ENCODE data around the gene SHISA8. TPM values are rescaled to one million over a fixed set of nuclear protein-coding genes. Genes with fewer than 3 reads are reported as not detected.
"Not testable (repeated sequence)": the region's sequence is repeated elsewhere in the genome, so short reads cannot be mapped to it uniquely, and the experiment has no call there.

The SHISA8 gene
- 1.7 TPM for polyA plus RNA-seq

- Mint-ChIP-seq H3K4me1 (peaks cover 29 to 48% (median 32%) of the 10 kb centered on the region in 3 donors), H3K36me3 (no peaks in the 10 kb centered on the region), H3K9me3 (no peaks in the 10 kb centered on the region), H3K27me3 (peaks cover 19% of the 10 kb centered on the region), H3K4me3 (peak within 1 kb of the TSS; percentile 79 to 92 (median 90)), H3K27ac (peak within 1 kb of the TSS; percentile 91 to 100 (median 97))
Measured at GRCh38 chr22:41915035-41915785, at the start of gene SHISA8. SHISA8 (minus strand) TSS chr22:41915074; CDS start chr22:41914667, 407 bp downstream.

GRCh38 chr22:41964112-41964491 lies 49.2 kb upstream of the SHISA8 start:
- Mint-ChIP-seq H3K4me1 (peaks cover 6 to 12% (median 7%) of the 10 kb centered on the region in 3 donors), H3K4me3 (no peak overlapping the region), H3K27me3 (peaks cover 2% of the 10 kb centered on the region), H3K9me3 (no peaks in the 10 kb centered on the region), H3K27ac (no peak overlapping the region), H3K36me3 (no peaks in the 10 kb centered on the region)

GRCh38 chr22:41963453-41964111 lies 48.7 kb upstream of the SHISA8 start:
- peaks cover 6 to 12% (median 7%) of the 10 kb centered on the region in 3 donors for H3K4me1 Mint-ChIP-seq
- H3K27ac Mint-ChIP-seq = no peak overlapping the region
- no peak overlapping the region for H3K4me3 Mint-ChIP-seq
- no peaks in the 10 kb centered on the region for H3K36me3 Mint-ChIP-seq
- no peaks in the 10 kb centered on the region for H3K27me3 Mint-ChIP-seq
- no peaks in the 10 kb centered on the region for H3K9me3 Mint-ChIP-seq

- H3K27ac Mint-ChIP-seq = peak overlapping the region in 2 of 3 donors; percentile 40 to 93
- H3K4me1 Mint-ChIP-seq = peaks cover 11 to 15% (median 15%) of the 10 kb centered on the region in 3 donors
- no peaks in the 10 kb centered on the region for H3K9me3 Mint-ChIP-seq
- H3K27me3 Mint-ChIP-seq = no peaks in the 10 kb centered on the region
- no peaks in the 10 kb centered on the region for H3K36me3 Mint-ChIP-seq
- H3K4me3 Mint-ChIP-seq = peak overlapping the region in 1 of 4 donors; percentile 17
Measured at GRCh38 chr22:41957941-41958556, 43.2 kb upstream of the SHISA8 start.

- H3K36me3 Mint-ChIP-seq = peaks cover 2% of the 10 kb centered on the region
- H3K4me1 Mint-ChIP-seq = peaks cover 26 to 34% (median 33%) of the 10 kb centered on the region in 3 donors
- H3K4me3 Mint-ChIP-seq = no peak overlapping the region
- no peaks in the 10 kb centered on the region for H3K9me3 Mint-ChIP-seq
- H3K27ac Mint-ChIP-seq = peak overlapping the region in 1 of 3 donors; percentile 58
- H3K27me3 Mint-ChIP-seq = no peaks in the 10 kb centered on the region
Measured at GRCh38 chr22:41952713-41953112, 37.8 kb upstream of the SHISA8 start.

GRCh38 chr22:41951898-41952474 lies 37.1 kb upstream of the SHISA8 start, which contains the start of gene SMIM45:
SMIM45 (plus strand) TSS chr22:41952150.
- H3K4me3 Mint-ChIP-seq = peak within 1 kb of the TSS in 3 of 4 donors; percentile 5 to 86 (median 17)
- H3K9me3 Mint-ChIP-seq = no peaks in the 10 kb centered on the region
- peaks cover 2% of the 10 kb centered on the region for H3K36me3 Mint-ChIP-seq
- H3K27me3 Mint-ChIP-seq = no peaks in the 10 kb centered on the region
- H3K4me1 Mint-ChIP-seq = peaks cover 21 to 35% (median 32%) of the 10 kb centered on the region in 3 donors
- H3K27ac Mint-ChIP-seq = peak within 1 kb of the TSS; percentile 31 to 60 (median 46)

- Mint-ChIP-seq H3K9me3 (no peaks in the 10 kb centered on the region), H3K4me3 (peak overlapping the region in 3 of 4 donors; percentile 55 to 71 (median 64)), H3K27ac (peak overlapping the region; percentile 44 to 93 (median 76)), H3K36me3 (peaks cover 2% of the 10 kb centered on the region), H3K4me1 (peaks cover 27 to 41% (median 37%) of the 10 kb centered on the region in 3 donors), H3K27me3 (peaks cover 3% of the 10 kb centered on the region)
Measured at GRCh38 chr22:41949297-41949965, 34.6 kb upstream of the SHISA8 start.

GRCh38 chr22:41948928-41949296 lies 34.0 kb upstream of the SHISA8 start:
- peak overlapping the region; percentile 44 to 93 (median 76) for H3K27ac Mint-ChIP-seq
- H3K27me3 Mint-ChIP-seq, H3K36me3 Mint-ChIP-seq, H3K9me3 Mint-ChIP-seq: not testable (repeated sequence)
- H3K4me3 Mint-ChIP-seq = peak overlapping the region in 3 of 4 donors; percentile 55 to 71 (median 64)
- H3K4me1 Mint-ChIP-seq = peaks cover 27 to 39% (median 35%) of the 10 kb centered on the region in 3 donors

GRCh38 chr22:41948142-41948541 lies 33.3 kb upstream of the SHISA8 start:
- Mint-ChIP-seq H3K4me3 (peak overlapping the region in 2 of 4 donors; percentile 54 to 57), H3K4me1 (peaks cover 27 to 40% (median 37%) of the 10 kb centered on the region in 3 donors), H3K27ac (peak overlapping the region in 1 of 3 donors; percentile 63)

GRCh38 chr22:41947424-41948080 lies 32.7 kb upstream of the SHISA8 start:
- H3K4me3 Mint-ChIP-seq = peak overlapping the region; percentile 87 to 97 (median 93)
- H3K9me3 Mint-ChIP-seq = no peaks in the 10 kb centered on the region
- peaks cover 27 to 40% (median 37%) of the 10 kb centered on the region in 3 donors for H3K4me1 Mint-ChIP-seq
- peaks cover 2% of the 10 kb centered on the region for H3K36me3 Mint-ChIP-seq
- peak overlapping the region; percentile 46 to 82 (median 52) for H3K27ac Mint-ChIP-seq
- peaks cover 3% of the 10 kb centered on the region for H3K27me3 Mint-ChIP-seq

More at GRCh38 chr22:41948142-41948541, 33.3 kb upstream of the SHISA8 start:
- Mint-ChIP-seq H3K36me3 (peaks cover 2% of the 10 kb centered on the region), H3K9me3 (no peaks in the 10 kb centered on the region), H3K27me3 (peaks cover 3% of the 10 kb centered on the region)

- no peaks in the 10 kb centered on the region for H3K9me3 Mint-ChIP-seq
- peak within 1 kb of the TSS; percentile 82 to 85 (median 82) for H3K27ac Mint-ChIP-seq
- H3K4me1 Mint-ChIP-seq = peaks cover 22 to 34% (median 32%) of the 10 kb centered on the region in 3 donors
- H3K27me3 Mint-ChIP-seq = peaks cover 3% of the 10 kb centered on the region
- peak within 1 kb of the TSS; percentile 87 to 97 (median 93) for H3K4me3 Mint-ChIP-seq
- H3K36me3 Mint-ChIP-seq = no peaks in the 10 kb centered on the region
Measured at GRCh38 chr22:41946629-41947423, 32.0 kb upstream of the SHISA8 start, which contains the start of gene CENPM. CENPM (minus strand) TSS chr22:41947152; CDS start chr22:41947076, 76 bp downstream.

GRCh38 chr22:41943661-41944209 lies 28.9 kb upstream of the SHISA8 start:
- H3K36me3 Mint-ChIP-seq = peaks cover 2% of the 10 kb centered on the region
- H3K27me3 Mint-ChIP-seq = peaks cover 3% of the 10 kb centered on the region
- no peaks in the 10 kb centered on the region for H3K9me3 Mint-ChIP-seq
- H3K27ac Mint-ChIP-seq = peak overlapping the region; percentile 40 to 81 (median 67)
- peaks cover 22 to 36% (median 27%) of the 10 kb centered on the region in 3 donors for H3K4me1 Mint-ChIP-seq
- peak overlapping the region in 1 of 4 donors; percentile 10 for H3K4me3 Mint-ChIP-seq
